ENCODE data around the gene LRRC32.

LRRC32 gene

GRCh38 chr11:76667271-76667818 lies 3.2 kb downstream of the LRRC32 start:
- H3K4me3 ChIP-seq = peak overlapping the region in 5 of 7 experiments; percentile 9 to 64 (median 20)
- H3K27ac ChIP-seq = peak overlapping the region in 14 of 21 experiments; percentile 2 to 71 (median 32)

GRCh38 chr11:76666830-76667229 lies 3.7 kb downstream of the LRRC32 start:
- peak overlapping the region in 1 of 7 experiments; percentile 20 for H3K4me3 ChIP-seq
- H3K27ac ChIP-seq = peak overlapping the region in 9 of 21 experiments; percentile 9 to 66 (median 46)

GRCh38 chr11:76666408-76666807 lies 4.1 kb downstream of the LRRC32 start:
- Histone ChIP-seq H3K4me3 (peak overlapping the region in 3 of 7 experiments; percentile 3 to 20 (median 9)), H3K27ac (peak overlapping the region in 12 of 21 experiments; percentile 6 to 66 (median 27))

GRCh38 chr11:76665921-76666351 lies 4.6 kb downstream of the LRRC32 start:
- Histone ChIP-seq H3K27ac (peak overlapping the region in 13 of 21 experiments; percentile 7 to 66 (median 29)), H3K4me3 (peak overlapping the region in 1 of 7 experiments; percentile 3)

GRCh38 chr11:76665172-76665571 lies 5.4 kb downstream of the LRRC32 start:
- H3K27ac ChIP-seq = peak overlapping the region in 8 of 21 experiments; percentile 0 to 66 (median 29)
- H3K4me3 ChIP-seq = no peak overlapping the region

- H3K27ac ChIP-seq = peak overlapping the region in 8 of 21 experiments; percentile 0 to 45 (median 16)
- H3K4me3 ChIP-seq = no peak overlapping the region
These were observed 5.9 kb downstream of the LRRC32 start for GRCh38 chr11:76664578-76665061.

- H3K27ac ChIP-seq = no peak overlapping the region
- no peak overlapping the region for H3K4me3 ChIP-seq
These were observed 6.6 kb downstream of the LRRC32 start for GRCh38 chr11:76663912-76664440.

GRCh38 chr11:76663486-76663810 lies 7.1 kb downstream of the LRRC32 start:
- no peak overlapping the region for H3K4me3 ChIP-seq
- H3K27ac ChIP-seq = no peak overlapping the region

GRCh38 chr11:76662656-76663485 lies 7.7 kb downstream of the LRRC32 start:
- Histone ChIP-seq H3K4me3 (no peak overlapping the region), H3K27ac (no peak overlapping the region)

GRCh38 chr11:76661834-76662434 lies 8.6 kb downstream of the LRRC32 start:
- no peak overlapping the region for H3K27ac ChIP-seq
- H3K4me3 ChIP-seq = no peak overlapping the region

GRCh38 chr11:76661306-76661751 lies 9.2 kb downstream of the LRRC32 start:
- Histone ChIP-seq H3K27ac (no peak overlapping the region), H3K4me3 (no peak overlapping the region)

GRCh38 chr11:76660533-76661305 lies 9.8 kb downstream of the LRRC32 start:
- H3K27ac ChIP-seq = no peak overlapping the region
- no peak overlapping the region for H3K4me3 ChIP-seq

- Histone ChIP-seq H3K4me3 (no peak overlapping the region), H3K27ac (no peak overlapping the region)
These were observed 10.6 kb downstream of the LRRC32 start for GRCh38 chr11:76659672-76660532.

- H3K27ac ChIP-seq = peak overlapping the region in 1 of 21 experiments; percentile 4
- H3K4me3 ChIP-seq = no peak overlapping the region
These were observed 11.6 kb downstream of the LRRC32 start for GRCh38 chr11:76658651-76659650.

GRCh38 chr11:76658231-76658630 lies 12.3 kb downstream of the LRRC32 start:
- no peak overlapping the region for H3K27ac ChIP-seq

GRCh38 chr11:76657187-76658170 lies 13.1 kb downstream of the LRRC32 start:
- Histone ChIP-seq H3K4me3 (no peak overlapping the region), H3K27ac (peak overlapping the region in 4 of 21 experiments; percentile 2 to 45 (median 24))

More at GRCh38 chr11:76658231-76658630, 12.3 kb downstream of the LRRC32 start:
- H3K4me3 ChIP-seq = no peak overlapping the region
